Gastrocnemius medialis (tissue), 4 donors: ENCODE data around the gene NUBP1.

Experiments
- POLR2A ChIP-seq, 2 donors: fragments of 450-650 bp; IDR thresholded peaks; one replicate each; pipeline ENCODE4 v1.6.1; 2017; ENCODE audit warnings: antibody characterized with exemption in 2 of 2, mild to moderate bottlenecking in 2 of 2, moderate library complexity in 2 of 2
- TF ChIP-seq, protein P1 (sequence below), 5 experiments: fragments of 450-650 bp in 3 of 5; fragments of 200-600 bp in 2 of 5; sonication (generic) in 2 of 5; IDR thresholded peaks in 4 of 5; conservative IDR thresholded peaks in 1 of 5; 1 replicate in 4 of 5; 2 replicates in 1 of 5; pipeline ENCODE4 v1.5.1; 2016 to 2019; ENCODE audit warnings: antibody characterized with exemption in 5 of 5, mild to moderate bottlenecking in 3 of 5, moderate library complexity in 3 of 5

GRCh38 chr16:10744370-10745030 is 858 bp downstream of the NUBP1 start:
- TF ChIP-seq, protein P1, sequence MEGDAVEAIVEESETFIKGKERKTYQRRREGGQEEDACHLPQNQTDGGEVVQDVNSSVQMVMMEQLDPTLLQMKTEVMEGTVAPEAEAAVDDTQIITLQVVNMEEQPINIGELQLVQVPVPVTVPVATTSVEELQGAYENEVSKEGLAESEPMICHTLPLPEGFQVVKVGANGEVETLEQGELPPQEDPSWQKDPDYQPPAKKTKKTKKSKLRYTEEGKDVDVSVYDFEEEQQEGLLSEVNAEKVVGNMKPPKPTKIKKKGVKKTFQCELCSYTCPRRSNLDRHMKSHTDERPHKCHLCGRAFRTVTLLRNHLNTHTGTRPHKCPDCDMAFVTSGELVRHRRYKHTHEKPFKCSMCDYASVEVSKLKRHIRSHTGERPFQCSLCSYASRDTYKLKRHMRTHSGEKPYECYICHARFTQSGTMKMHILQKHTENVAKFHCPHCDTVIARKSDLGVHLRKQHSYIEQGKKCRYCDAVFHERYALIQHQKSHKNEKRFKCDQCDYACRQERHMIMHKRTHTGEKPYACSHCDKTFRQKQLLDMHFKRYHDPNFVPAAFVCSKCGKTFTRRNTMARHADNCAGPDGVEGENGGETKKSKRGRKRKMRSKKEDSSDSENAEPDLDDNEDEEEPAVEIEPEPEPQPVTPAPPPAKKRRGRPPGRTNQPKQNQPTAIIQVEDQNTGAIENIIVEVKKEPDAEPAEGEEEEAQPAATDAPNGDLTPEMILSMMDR (IDR thresholded peaks at IDR 0.05 in 4 of 5, conservative IDR thresholded peaks at IDR 0.05 in 1 of 5), result no peak
- no peak for TF ChIP-seq POLR2A (IDR thresholded peaks at IDR 0.05)
